Measurements from ENCODE around the gene MGAT5.
"Not testable (repeated sequence)": the region's sequence is repeated elsewhere in the genome, so short reads cannot be mapped to it uniquely, and the experiment has no call there.

Gene MGAT5

GRCh38 chr2:134277223-134277622, 23.4 kb downstream of the MGAT5 start:
- no peak for DNase-seq (ENCODE audit: low spot score)

GRCh38 chr2:134278553-134278952, 24.7 kb downstream of the MGAT5 start:
- no peak for DNase-seq (ENCODE audit: low spot score)

GRCh38 chr2:134279417-134279816, 25.5 kb downstream of the MGAT5 start:
- no peak for DNase-seq (ENCODE audit: low spot score)

GRCh38 chr2:134280231-134280630, 26.4 kb downstream of the MGAT5 start:
- no peak for DNase-seq (ENCODE audit: low spot score)

GRCh38 chr2:134280726-134281125, 26.9 kb downstream of the MGAT5 start:
- no peak for DNase-seq (ENCODE audit: low spot score)

- no peak for DNase-seq (ENCODE audit: low spot score)
Observed at GRCh38 chr2:134281815-134282419, 28.0 kb downstream of the MGAT5 start.

- DNase-seq (ENCODE audit: low spot score) = no peak
Observed at GRCh38 chr2:134282629-134283400, 28.9 kb downstream of the MGAT5 start.

- DNase-seq (ENCODE audit: low spot score) = no peak
Observed at GRCh38 chr2:134283661-134284060, 29.8 kb downstream of the MGAT5 start.

- DNase-seq (ENCODE audit: low spot score) = no peak
Observed at GRCh38 chr2:134284119-134284670, 30.3 kb downstream of the MGAT5 start.

GRCh38 chr2:134287323-134287722, 33.5 kb downstream of the MGAT5 start:
- DNase-seq (ENCODE audit: low spot score) = no peak

GRCh38 chr2:134288814-134289213, 34.9 kb downstream of the MGAT5 start:
- no peak for DNase-seq (ENCODE audit: low spot score)

GRCh38 chr2:134289225-134289624, 35.4 kb downstream of the MGAT5 start:
- no peak for DNase-seq (ENCODE audit: low spot score)

GRCh38 chr2:134290358-134290757, 36.5 kb downstream of the MGAT5 start:
- no peak for DNase-seq (ENCODE audit: low spot score)

GRCh38 chr2:134292514-134292913, 38.6 kb downstream of the MGAT5 start:
- no peak for DNase-seq (ENCODE audit: low spot score)

GRCh38 chr2:134293719-134294537, 40.1 kb downstream of the MGAT5 start:
- DNase-seq (ENCODE audit: low spot score) = no peak

GRCh38 chr2:134294598-134294997, 40.7 kb downstream of the MGAT5 start:
- DNase-seq (ENCODE audit: low spot score) = not testable (repeated sequence)

GRCh38 chr2:134295441-134295840, 41.6 kb downstream of the MGAT5 start:
- no peak for DNase-seq (ENCODE audit: low spot score)

- DNase-seq (ENCODE audit: low spot score) = no peak
Observed at GRCh38 chr2:134296301-134296700, 42.4 kb downstream of the MGAT5 start.

- DNase-seq (ENCODE audit: low spot score) = no peak
Observed at GRCh38 chr2:134299334-134299733, 45.5 kb downstream of the MGAT5 start.

- no peak for DNase-seq (ENCODE audit: low spot score)
Observed at GRCh38 chr2:134300585-134300984, 46.7 kb downstream of the MGAT5 start.

- no peak for DNase-seq (ENCODE audit: low spot score)
Observed at GRCh38 chr2:134301099-134301927, 47.4 kb downstream of the MGAT5 start.

- DNase-seq (ENCODE audit: low spot score) = no peak
Observed at GRCh38 chr2:134301928-134302260, 48.0 kb downstream of the MGAT5 start.

Data from germinal center (tissue), 1 donor.